HEK293 (cell line): ENCODE results near the gene TMEM212.

Source experiments
- CTCF ChIA-PET: fragments of 350-600 bp; formaldehyde crosslinking; extraction: SDS; loops from one replicate; lab custom pipeline; 2021; ENCODE audit warnings: antibody characterized with exemption; lab: Yijun Ruan, JAX
- POLR2A ChIA-PET: fragments of 300-600 bp; formaldehyde crosslinking; extraction: SDS; loops from one replicate; lab custom pipeline; 2020; ENCODE audit warnings: antibody characterized with exemption, inconsistent platforms; lab: Yijun Ruan, JAX
- H3K27ac ChIP-seq: fragments of 200-500 bp; sonication (Bioruptor generic); 2 replicates; pipeline ENCODE4 v1.5.1; 2014; ENCODE audit warnings: low read depth, low read length, control low read depth, inconsistent platforms; ENCODE audit errors: extremely low read depth
- H3K36me3 ChIP-seq, 2 experiments: fragments of 200-500 bp in 1 of 2; sonication (Bioruptor generic) in 1 of 2; 1 replicate in 1 of 2; 2 replicates in 1 of 2; pipeline ENCODE4 v1.5.1; 2014 to 2017; ENCODE audit warnings: inconsistent platforms in 2 of 2, low read length in 2 of 2; ENCODE audit not compliant: control insufficient read depth in 2 of 2, insufficient read depth in 1 of 2
- H3K4me1 ChIP-seq: fragments of 200-500 bp; sonication (Bioruptor generic); 2 replicates; pipeline ENCODE4 v1.5.1; 2014; ENCODE audit warnings: mild to moderate bottlenecking, low read length, inconsistent platforms; ENCODE audit not compliant: control insufficient read depth, insufficient read depth
- H3K4me3 ChIP-seq: 2 replicates; pipeline ENCODE4 v1.5.1; 2011; ENCODE audit warnings: low read depth, mild to moderate bottlenecking, control low read depth, low read length, moderate library complexity
- H3K9me3 ChIP-seq: fragments of 200-500 bp; sonication (Bioruptor generic); 2 replicates; pipeline ENCODE4 v1.5.1; 2014; ENCODE audit warnings: low read depth, low read length, inconsistent platforms; ENCODE audit not compliant: control insufficient read depth, insufficient read depth
- BCL11B ChIP-seq: fragments of 450-650 bp; formaldehyde crosslinking; IDR thresholded peaks from 2 replicates; pipeline ENCODE4 v1.5.1; 2016; ENCODE audit warnings: low read depth, missing biosample characterization, missing genetic modification characterization
- IKZF3 ChIP-seq: fragments of 450-650 bp; IDR thresholded peaks from 2 replicates; pipeline ENCODE4 v1.5.0; 2018; ENCODE audit warnings: missing biosample characterization, mild to moderate bottlenecking, missing genetic modification characterization, moderate library complexity
- OSR2 ChIP-seq: fragments of 450-650 bp; formaldehyde crosslinking; IDR thresholded peaks from 2 replicates; pipeline ENCODE4 v1.5.1; 2016; ENCODE audit warnings: missing biosample characterization, missing genetic modification characterization
- SCRT2 ChIP-seq: fragments of 450-650 bp; formaldehyde crosslinking; IDR thresholded peaks from 2 replicates; pipeline ENCODE4 v1.5.1; 2016; ENCODE audit warnings: missing biosample characterization, missing genetic modification characterization
- SP7 ChIP-seq: fragments of 450-650 bp; formaldehyde crosslinking; IDR thresholded peaks from 2 replicates; pipeline ENCODE4 v1.5.1; 2016; ENCODE audit warnings: missing biosample characterization, missing genetic modification characterization
- ZBTB17 ChIP-seq: fragments of 450-650 bp; formaldehyde crosslinking; IDR thresholded peaks from 2 replicates; pipeline ENCODE4 v1.5.1; 2016; ENCODE audit warnings: missing biosample characterization, missing genetic modification characterization
- ZBTB20 ChIP-seq: fragments of 450-650 bp; formaldehyde crosslinking; IDR thresholded peaks from 2 replicates; pipeline ENCODE4 v1.5.1; 2016; ENCODE audit warnings: missing biosample characterization, missing genetic modification characterization
- ZBTB8A ChIP-seq: fragments of 450-650 bp; formaldehyde crosslinking; IDR thresholded peaks from 2 replicates; pipeline ENCODE4 v1.5.1; 2016; ENCODE audit warnings: missing biosample characterization, missing genetic modification characterization
- ZIC2 ChIP-seq: fragments of 450-650 bp; formaldehyde crosslinking; IDR thresholded peaks from 2 replicates; pipeline ENCODE4 v1.5.1; 2016; ENCODE audit warnings: missing biosample characterization, missing genetic modification characterization
- ZNF391 ChIP-seq: fragments of 450-650 bp; formaldehyde crosslinking; IDR thresholded peaks from 2 replicates; pipeline ENCODE4 v1.5.1; 2016; ENCODE audit warnings: low read depth, missing biosample characterization, missing genetic modification characterization, borderline replicate concordance
- ZNF544 ChIP-seq: fragments of 450-650 bp; formaldehyde crosslinking; IDR thresholded peaks from 2 replicates; pipeline ENCODE4 v1.5.0; 2017; ENCODE audit warnings: missing biosample characterization, missing genetic modification characterization
- ZNF621 ChIP-seq: fragments of 450-650 bp; formaldehyde crosslinking; IDR thresholded peaks from 2 replicates; pipeline ENCODE4 v1.5.1; 2017; ENCODE audit warnings: missing biosample characterization, missing genetic modification characterization
- ZNF768 ChIP-seq: fragments of 450-650 bp; formaldehyde crosslinking; IDR thresholded peaks from 2 replicates; pipeline ENCODE4 v1.5.1; 2018; ENCODE audit warnings: missing biosample characterization, mild to moderate bottlenecking, missing genetic modification characterization
- ZSCAN30 ChIP-seq: fragments of 450-650 bp; IDR thresholded peaks from 2 replicates; pipeline ENCODE4 v1.5.1; 2018; ENCODE audit warnings: missing biosample characterization, mild to moderate bottlenecking, missing genetic modification characterization, moderate library complexity
- TF ChIP-seq, protein P1 (sequence below): fragments of 450-650 bp; IDR thresholded peaks from 2 replicates; pipeline ENCODE4 v1.5.1; 2018; ENCODE audit warnings: missing biosample characterization, mild to moderate bottlenecking, missing genetic modification characterization
- TF ChIP-seq, protein P2 (sequence below): fragments of 450-650 bp; formaldehyde crosslinking; IDR thresholded peaks from 2 replicates; pipeline ENCODE4 v1.5.1; 2016; ENCODE audit warnings: missing biosample characterization, missing genetic modification characterization
- TF ChIP-seq, protein P3 (sequence below): fragments of 450-650 bp; formaldehyde crosslinking; IDR thresholded peaks from 2 replicates; pipeline ENCODE4 v1.5.1; 2016; ENCODE audit warnings: missing biosample characterization, missing genetic modification characterization
- TF ChIP-seq, protein P4 (sequence below): fragments of 450-650 bp; formaldehyde crosslinking; IDR thresholded peaks from 2 replicates; pipeline ENCODE4 v1.5.1; 2017; ENCODE audit warnings: missing biosample characterization, missing genetic modification characterization
- TF ChIP-seq, protein P5 (sequence below): fragments of 450-650 bp; formaldehyde crosslinking; IDR thresholded peaks from 2 replicates; pipeline ENCODE4 v1.5.1; 2016; ENCODE audit warnings: missing biosample characterization, missing genetic modification characterization
- TF ChIP-seq, protein P6 (sequence below): fragments of 450-650 bp; formaldehyde crosslinking; IDR thresholded peaks from 2 replicates; pipeline ENCODE4 v1.5.1; 2016; ENCODE audit warnings: missing biosample characterization, missing genetic modification characterization
- TF ChIP-seq, protein P7 (sequence below): fragments of 450-650 bp; IDR thresholded peaks from 2 replicates; pipeline ENCODE4 v1.5.1; 2018; ENCODE audit warnings: missing biosample characterization, missing genetic modification characterization

TMEM212 gene

DNA sequence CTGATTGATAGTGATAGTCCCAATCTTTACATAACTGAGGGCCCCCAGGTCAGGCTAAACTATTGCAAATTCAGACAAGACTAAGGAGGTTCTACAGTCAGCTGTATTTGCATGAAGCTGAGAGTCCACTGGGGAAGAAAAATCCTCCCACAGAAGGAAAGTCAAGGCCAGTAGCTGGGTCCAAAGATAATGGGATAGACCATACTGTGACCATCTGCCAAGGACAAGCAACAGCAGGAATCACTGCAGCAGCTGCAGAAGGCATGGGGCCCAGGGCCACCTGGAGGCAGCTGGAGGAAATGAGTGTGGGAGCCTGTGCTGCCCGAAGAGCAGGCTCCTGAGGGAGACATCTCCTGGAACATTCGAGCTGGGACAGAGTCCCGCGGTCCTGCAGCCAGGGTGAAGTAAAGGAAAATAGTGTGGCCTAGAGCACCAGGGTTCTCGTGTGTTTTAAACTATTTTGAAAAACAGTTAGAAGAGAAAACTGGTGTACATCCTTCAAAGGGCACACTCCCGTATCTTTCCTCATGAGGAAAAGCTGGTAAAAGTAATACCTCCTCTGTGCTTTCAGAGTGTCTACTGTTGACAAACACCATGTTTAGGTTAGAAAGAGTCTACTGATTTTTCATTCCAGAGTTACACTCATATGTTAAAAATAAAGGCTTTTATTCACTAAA, 13.2 kb upstream of the TMEM212 start (continued):
- TF ChIP-seq, protein P1, sequence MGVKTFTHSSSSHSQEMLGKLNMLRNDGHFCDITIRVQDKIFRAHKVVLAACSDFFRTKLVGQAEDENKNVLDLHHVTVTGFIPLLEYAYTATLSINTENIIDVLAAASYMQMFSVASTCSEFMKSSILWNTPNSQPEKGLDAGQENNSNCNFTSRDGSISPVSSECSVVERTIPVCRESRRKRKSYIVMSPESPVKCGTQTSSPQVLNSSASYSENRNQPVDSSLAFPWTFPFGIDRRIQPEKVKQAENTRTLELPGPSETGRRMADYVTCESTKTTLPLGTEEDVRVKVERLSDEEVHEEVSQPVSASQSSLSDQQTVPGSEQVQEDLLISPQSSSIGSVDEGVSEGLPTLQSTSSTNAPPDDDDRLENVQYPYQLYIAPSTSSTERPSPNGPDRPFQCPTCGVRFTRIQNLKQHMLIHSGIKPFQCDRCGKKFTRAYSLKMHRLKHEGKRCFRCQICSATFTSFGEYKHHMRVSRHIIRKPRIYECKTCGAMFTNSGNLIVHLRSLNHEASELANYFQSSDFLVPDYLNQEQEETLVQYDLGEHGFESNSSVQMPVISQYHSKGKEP (tag by site-specific recombination), result peak; percentile 80
- 0 out of 2 replicates have a peak, but pooled peaks have one; percentile 17 for TF ChIP-seq ZBTB8A
- no peak for TF ChIP-seq SP7
- no peak for TF ChIP-seq ZNF391
- TF ChIP-seq, protein P2, sequence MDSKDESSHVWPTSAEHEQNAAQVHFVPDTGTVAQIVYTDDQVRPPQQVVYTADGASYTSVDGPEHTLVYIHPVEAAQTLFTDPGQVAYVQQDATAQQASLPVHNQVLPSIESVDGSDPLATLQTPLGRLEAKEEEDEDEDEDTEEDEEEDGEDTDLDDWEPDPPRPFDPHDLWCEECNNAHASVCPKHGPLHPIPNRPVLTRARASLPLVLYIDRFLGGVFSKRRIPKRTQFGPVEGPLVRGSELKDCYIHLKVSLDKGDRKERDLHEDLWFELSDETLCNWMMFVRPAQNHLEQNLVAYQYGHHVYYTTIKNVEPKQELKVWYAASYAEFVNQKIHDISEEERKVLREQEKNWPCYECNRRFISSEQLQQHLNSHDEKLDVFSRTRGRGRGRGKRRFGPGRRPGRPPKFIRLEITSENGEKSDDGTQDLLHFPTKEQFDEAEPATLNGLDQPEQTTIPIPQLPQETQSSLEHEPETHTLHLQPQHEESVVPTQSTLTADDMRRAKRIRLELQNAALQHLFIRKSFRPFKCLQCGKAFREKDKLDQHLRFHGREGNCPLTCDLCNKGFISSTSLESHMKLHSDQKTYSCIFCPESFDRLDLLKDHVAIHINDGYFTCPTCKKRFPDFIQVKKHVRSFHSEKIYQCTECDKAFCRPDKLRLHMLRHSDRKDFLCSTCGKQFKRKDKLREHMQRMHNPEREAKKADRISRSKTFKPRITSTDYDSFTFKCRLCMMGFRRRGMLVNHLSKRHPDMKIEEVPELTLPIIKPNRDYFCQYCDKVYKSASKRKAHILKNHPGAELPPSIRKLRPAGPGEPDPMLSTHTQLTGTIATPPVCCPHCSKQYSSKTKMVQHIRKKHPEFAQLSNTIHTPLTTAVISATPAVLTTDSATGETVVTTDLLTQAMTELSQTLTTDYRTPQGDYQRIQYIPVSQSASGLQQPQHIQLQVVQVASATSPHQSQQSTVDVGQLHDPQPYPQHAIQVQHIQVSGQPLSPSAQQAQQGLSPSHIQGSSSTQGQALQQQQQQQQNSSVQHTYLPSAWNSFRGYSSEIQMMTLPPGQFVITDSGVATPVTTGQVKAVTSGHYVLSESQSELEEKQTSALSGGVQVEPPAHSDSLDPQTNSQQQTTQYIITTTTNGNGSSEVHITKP (tag by site-specific recombination), result 0 out of 2 replicates have a peak, but pooled peaks have one; percentile 44
- peak; percentile 54 for TF ChIP-seq ZBTB17 (tag by site-specific recombination)
- TF ChIP-seq ZIC2 (tag by site-specific recombination), result peak; percentile 50
- TF ChIP-seq IKZF3 (tag by site-specific recombination), result peak; percentile 69; the same call in 1 of the 2 replicates
- TF ChIP-seq, protein P3, sequence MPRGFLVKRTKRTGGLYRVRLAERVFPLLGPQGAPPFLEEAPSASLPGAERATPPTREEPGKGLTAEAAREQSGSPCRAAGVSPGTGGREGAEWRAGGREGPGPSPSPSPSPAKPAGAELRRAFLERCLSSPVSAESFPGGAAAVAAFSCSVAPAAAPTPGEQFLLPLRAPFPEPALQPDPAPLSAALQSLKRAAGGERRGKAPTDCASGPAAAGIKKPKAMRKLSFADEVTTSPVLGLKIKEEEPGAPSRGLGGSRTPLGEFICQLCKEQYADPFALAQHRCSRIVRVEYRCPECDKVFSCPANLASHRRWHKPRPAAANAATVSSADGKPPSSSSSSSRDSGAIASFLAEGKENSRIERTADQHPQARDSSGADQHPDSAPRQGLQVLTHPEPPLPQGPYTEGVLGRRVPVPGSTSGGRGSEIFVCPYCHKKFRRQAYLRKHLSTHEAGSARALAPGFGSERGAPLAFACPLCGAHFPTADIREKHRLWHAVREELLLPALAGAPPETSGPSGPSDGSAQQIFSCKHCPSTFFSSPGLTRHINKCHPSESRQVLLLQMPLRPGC (tag by site-specific recombination), result no peak
- TF ChIP-seq, protein P4, sequence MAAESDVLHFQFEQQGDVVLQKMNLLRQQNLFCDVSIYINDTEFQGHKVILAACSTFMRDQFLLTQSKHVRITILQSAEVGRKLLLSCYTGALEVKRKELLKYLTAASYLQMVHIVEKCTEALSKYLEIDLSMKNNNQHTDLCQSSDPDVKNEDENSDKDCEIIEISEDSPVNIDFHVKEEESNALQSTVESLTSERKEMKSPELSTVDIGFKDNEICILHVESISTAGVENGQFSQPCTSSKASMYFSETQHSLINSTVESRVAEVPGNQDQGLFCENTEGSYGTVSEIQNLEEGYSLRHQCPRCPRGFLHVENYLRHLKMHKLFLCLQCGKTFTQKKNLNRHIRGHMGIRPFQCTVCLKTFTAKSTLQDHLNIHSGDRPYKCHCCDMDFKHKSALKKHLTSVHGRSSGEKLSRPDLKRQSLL (tag by site-specific recombination), result no peak
- no peak for TF ChIP-seq ZNF544
- TF ChIP-seq, protein P5, sequence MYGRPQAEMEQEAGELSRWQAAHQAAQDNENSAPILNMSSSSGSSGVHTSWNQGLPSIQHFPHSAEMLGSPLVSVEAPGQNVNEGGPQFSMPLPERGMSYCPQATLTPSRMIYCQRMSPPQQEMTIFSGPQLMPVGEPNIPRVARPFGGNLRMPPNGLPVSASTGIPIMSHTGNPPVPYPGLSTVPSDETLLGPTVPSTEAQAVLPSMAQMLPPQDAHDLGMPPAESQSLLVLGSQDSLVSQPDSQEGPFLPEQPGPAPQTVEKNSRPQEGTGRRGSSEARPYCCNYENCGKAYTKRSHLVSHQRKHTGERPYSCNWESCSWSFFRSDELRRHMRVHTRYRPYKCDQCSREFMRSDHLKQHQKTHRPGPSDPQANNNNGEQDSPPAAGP (tag by site-specific recombination), result no peak
- peak; percentile 77 for TF ChIP-seq ZSCAN30 (tag by site-specific recombination)
- TF ChIP-seq SCRT2 (tag by site-specific recombination), result peak; percentile 51
- 0 out of 2 replicates have a peak, but pooled peaks have one; percentile 14 for TF ChIP-seq OSR2 (tag by site-specific recombination)
- TF ChIP-seq, all 188 proteins: peak for 13

DNA sequence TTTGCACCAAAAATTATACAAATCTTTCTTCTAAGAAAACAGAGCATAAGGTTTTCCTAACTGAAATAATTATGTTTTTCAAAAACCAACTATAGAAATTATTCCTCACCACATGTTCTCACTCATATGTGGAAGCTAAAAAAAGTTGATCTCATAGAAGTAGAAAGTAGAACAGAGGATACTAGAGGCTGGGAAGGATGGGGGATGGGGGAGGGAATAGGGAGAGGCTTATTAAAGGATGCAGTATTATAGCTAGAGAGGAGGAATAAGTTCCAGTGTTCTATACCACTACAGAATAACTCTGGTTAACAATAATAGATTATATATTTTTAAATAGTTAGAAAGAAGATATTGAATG, 12.7 kb upstream of the TMEM212 start:
- Histone ChIP-seq H3K27ac (no peak overlapping the region), H3K4me1 (peaks cover 5% of the 10 kb centered on the region), H3K9me3 (no peaks in the 10 kb centered on the region), H3K36me3 (no peaks in the 10 kb centered on the region), H3K4me3 (no peak overlapping the region)
- ChIA-PET POLR2A (no interaction called here), CTCF (interaction anchor here (0.8 to 3.7 kb wide), 17 partner anchors 9 to 867 kb away, joined by 3 to 22 read pairs (median 3); partner anchors contain the start of gene PLD1)
- TF ChIP-seq ZNF621 (tag by site-specific recombination) (no peak), ZBTB20 (tag by site-specific recombination) (no peak), ZNF768 (tag by site-specific recombination) (no peak), BCL11B (tag by site-specific recombination) (no peak)
- TF ChIP-seq, protein P6, sequence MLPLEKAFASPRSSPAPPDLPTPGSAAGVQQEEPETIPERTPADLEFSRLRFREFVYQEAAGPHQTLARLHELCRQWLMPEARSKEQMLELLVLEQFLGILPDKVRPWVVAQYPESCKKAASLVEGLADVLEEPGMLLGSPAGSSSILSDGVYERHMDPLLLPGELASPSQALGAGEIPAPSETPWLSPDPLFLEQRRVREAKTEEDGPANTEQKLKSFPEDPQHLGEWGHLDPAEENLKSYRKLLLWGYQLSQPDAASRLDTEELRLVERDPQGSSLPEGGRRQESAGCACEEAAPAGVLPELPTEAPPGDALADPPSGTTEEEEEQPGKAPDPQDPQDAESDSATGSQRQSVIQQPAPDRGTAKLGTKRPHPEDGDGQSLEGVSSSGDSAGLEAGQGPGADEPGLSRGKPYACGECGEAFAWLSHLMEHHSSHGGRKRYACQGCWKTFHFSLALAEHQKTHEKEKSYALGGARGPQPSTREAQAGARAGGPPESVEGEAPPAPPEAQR, result no peak
- TF ChIP-seq, protein P7, sequence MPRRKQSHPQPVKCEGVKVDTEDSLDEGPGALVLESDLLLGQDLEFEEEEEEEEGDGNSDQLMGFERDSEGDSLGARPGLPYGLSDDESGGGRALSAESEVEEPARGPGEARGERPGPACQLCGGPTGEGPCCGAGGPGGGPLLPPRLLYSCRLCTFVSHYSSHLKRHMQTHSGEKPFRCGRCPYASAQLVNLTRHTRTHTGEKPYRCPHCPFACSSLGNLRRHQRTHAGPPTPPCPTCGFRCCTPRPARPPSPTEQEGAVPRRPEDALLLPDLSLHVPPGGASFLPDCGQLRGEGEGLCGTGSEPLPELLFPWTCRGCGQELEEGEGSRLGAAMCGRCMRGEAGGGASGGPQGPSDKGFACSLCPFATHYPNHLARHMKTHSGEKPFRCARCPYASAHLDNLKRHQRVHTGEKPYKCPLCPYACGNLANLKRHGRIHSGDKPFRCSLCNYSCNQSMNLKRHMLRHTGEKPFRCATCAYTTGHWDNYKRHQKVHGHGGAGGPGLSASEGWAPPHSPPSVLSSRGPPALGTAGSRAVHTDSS (tag by site-specific recombination), result no peak
- TF ChIP-seq, protein P4 (tag by site-specific recombination), result no peak
